Activated CD8-positive, alpha-beta memory T cell treated with anti-CD3 and anti-CD28 coated beads for 48 hours (primary cell): ENCODE results near the gene TRERF1.
"Not testable (repeated sequence)": the region's sequence is repeated elsewhere in the genome, so short reads cannot be mapped to it uniquely, and the experiment has no call there.

ENCODE experiments used
- DNase-seq, 3 experiments: peaks; one replicate each; pipeline ENCODE4 v3.0.0-alpha.2; 2020; ENCODE audit warnings: low read depth in 2 of 3, low spot score in 2 of 3

The TRERF1 gene

GRCh38 chr6:42199106-42199981 lies 252.4 kb downstream of the TRERF1 start:
- no peak for DNase-seq

- DNase-seq = no peak
Observed at GRCh38 chr6:42197555-42198362, 254.0 kb downstream of the TRERF1 start.

- no peak for DNase-seq
Observed at GRCh38 chr6:42195415-42195814, 256.3 kb downstream of the TRERF1 start.

GRCh38 chr6:42194056-42194455 lies 257.7 kb downstream of the TRERF1 start:
- DNase-seq = no peak

GRCh38 chr6:42193491-42193894 lies 258.2 kb downstream of the TRERF1 start:
- DNase-seq = no peak

- DNase-seq = not testable (repeated sequence)
Observed at GRCh38 chr6:42192385-42192784, 259.3 kb downstream of the TRERF1 start.

- DNase-seq = no peak
Observed at GRCh38 chr6:42190554-42191183, 261.1 kb downstream of the TRERF1 start.

GRCh38 chr6:42188406-42188805 lies 263.3 kb downstream of the TRERF1 start:
- no peak for DNase-seq

- DNase-seq = no peak
Observed at GRCh38 chr6:42185597-42185996, 266.1 kb downstream of the TRERF1 start.

GRCh38 chr6:42184475-42184874 lies 267.3 kb downstream of the TRERF1 start:
- DNase-seq = no peak

GRCh38 chr6:42182101-42182500 lies 269.6 kb downstream of the TRERF1 start:
- no peak for DNase-seq

- DNase-seq = no peak
Observed at GRCh38 chr6:42179945-42180313, 271.8 kb downstream of the TRERF1 start.

GRCh38 chr6:42179261-42179944 lies 272.3 kb downstream of the TRERF1 start:
- DNase-seq = no peak

- no peak for DNase-seq
Observed at GRCh38 chr6:42177514-42178364, 274.0 kb downstream of the TRERF1 start.

- no peak for DNase-seq
Observed at GRCh38 chr6:42176981-42177380, 274.7 kb downstream of the TRERF1 start.

- DNase-seq = no peak
Observed at GRCh38 chr6:42175860-42176259, 275.9 kb downstream of the TRERF1 start.
